GM23338 (cell line): ENCODE measurements around the gene UTP3. TPM values are rescaled to one million over a fixed set of nuclear protein-coding genes. Genes with fewer than 3 reads are reported as not detected.

ENCODE experiments used
- ATAC-seq: fragments of 200-7000 bp; cut with Tn5 transposase; 3 replicates; pipeline ENCODE4 v1.9.1; 2020
- DNase-seq: peaks from one replicate; pipeline ENCODE4 v3.0.0-alpha.2; 2015; ENCODE audit warnings: low spot score
- H2AFZ ChIP-seq: fragments of 200-600 bp; sonication (generic); 2 replicates; pipeline ENCODE4 v1.8.0; 2016; ENCODE audit warnings: antibody characterized with exemption, mild to moderate bottlenecking, moderate library complexity
- H3F3A ChIP-seq: fragments of 200-600 bp; sonication (generic); replicated peaks from 2 replicates; pipeline ENCODE4 v1.8.0; 2017; ENCODE audit warnings: antibody characterized with exemption, mixed run types, low read depth
- H3K27ac ChIP-seq: fragments of 200-600 bp; sonication (generic); 2 replicates; pipeline ENCODE4 v1.6.1; 2016; ENCODE audit warnings: low read depth
- H3K27me3 ChIP-seq: fragments of 200-600 bp; sonication (generic); 2 replicates; pipeline ENCODE4 v1.8.0; 2016; ENCODE audit warnings: mild to moderate bottlenecking, mixed run types, moderate library complexity; ENCODE audit not compliant: insufficient read depth
- H3K36me3 ChIP-seq: fragments of 200-600 bp; sonication (generic); 2 replicates; pipeline ENCODE4 v1.8.0; 2016; ENCODE audit warnings: mild to moderate bottlenecking; ENCODE audit not compliant: insufficient read depth
- H3K4me1 ChIP-seq: fragments of 200-600 bp; sonication (generic); 2 replicates; pipeline ENCODE4 v1.8.0; 2016; ENCODE audit warnings: mild to moderate bottlenecking, moderate library complexity; ENCODE audit not compliant: insufficient read depth
- H3K4me2 ChIP-seq: fragments of 200-600 bp; sonication (generic); 2 replicates; pipeline ENCODE4 v1.7.1; 2017; ENCODE audit warnings: mixed run types
- H3K4me3 ChIP-seq: fragments of 200-600 bp; sonication (generic); 2 replicates; pipeline ENCODE4 v1.6.1; 2016; ENCODE audit warnings: mixed run types
- H3K79me2 ChIP-seq: fragments of 200-600 bp; sonication (generic); replicated peaks from 2 replicates; pipeline ENCODE4 v1.8.0; 2017; ENCODE audit warnings: mild to moderate bottlenecking; ENCODE audit not compliant: insufficient read depth
- H3K9me2 ChIP-seq: fragments of 200-600 bp; sonication (generic); 2 replicates; pipeline ENCODE4 v1.8.0; 2017; ENCODE audit not compliant: insufficient read depth
- H4K20me1 ChIP-seq: fragments of 200-600 bp; sonication (generic); replicated peaks from 2 replicates; pipeline ENCODE4 v1.8.0; 2017; ENCODE audit warnings: mild to moderate bottlenecking; ENCODE audit not compliant: insufficient read depth
- H3K27ac Mint-ChIP-seq: 2 replicates; pipeline ENCODE4 v1.8.0; 2020; ENCODE audit warnings: inconsistent platforms, mild to moderate bottlenecking, moderate library complexity, mixed read lengths
- H3K27me3 Mint-ChIP-seq: 3 replicates; pipeline ENCODE4 v1.8.0; 2022; ENCODE audit warnings: low read depth, mild to moderate bottlenecking, moderate library complexity, mixed read lengths, inconsistent platforms; ENCODE audit not compliant: insufficient read depth, poor library complexity
- H3K36me3 Mint-ChIP-seq: 3 replicates; pipeline ENCODE4 v1.8.0; 2021; ENCODE audit warnings: low read depth, mild to moderate bottlenecking, inconsistent platforms, moderate library complexity, mixed read lengths
- H3K4me1 Mint-ChIP-seq: 3 replicates; pipeline ENCODE4 v1.8.0; 2020; ENCODE audit warnings: mild to moderate bottlenecking, inconsistent platforms, mixed read lengths
- H3K4me3 Mint-ChIP-seq: 3 replicates; pipeline ENCODE4 v1.8.0; 2021; ENCODE audit warnings: moderate library complexity, mild to moderate bottlenecking, inconsistent platforms, mixed read lengths
- H3K9me3 Mint-ChIP-seq: 3 replicates; pipeline ENCODE4 v1.8.0; 2020; ENCODE audit warnings: moderate library complexity, mild to moderate bottlenecking, inconsistent platforms, mixed read lengths
- CREB1 ChIP-seq: fragments of 250-450 bp; sonication (Bioruptor Pico); IDR thresholded peaks from 2 replicates; pipeline ENCODE4 v1.5.0; 2020; ENCODE audit warnings: low read depth, mild to moderate bottlenecking, moderate library complexity
- EZH2 ChIP-seq: fragments of 200-600 bp; sonication (generic); IDR thresholded peaks from one replicate; pipeline ENCODE4 v1.8.0; 2017; ENCODE audit warnings: antibody characterized with exemption, mild to moderate bottlenecking, low read depth; ENCODE audit not compliant: unreplicated experiment
- EZH2phosphoT487 ChIP-seq: fragments of 200-600 bp; sonication (generic); IDR thresholded peaks from one replicate; pipeline ENCODE4 v1.8.1; 2018; ENCODE audit warnings: antibody characterized with exemption; ENCODE audit not compliant: unreplicated experiment
- JUNB ChIP-seq: IDR thresholded peaks from one replicate; pipeline ENCODE4 v1.6.1; 2016; ENCODE audit warnings: antibody characterized with exemption; ENCODE audit not compliant: unreplicated experiment
- STAT1 ChIP-seq: IDR thresholded peaks from one replicate; pipeline ENCODE4 v1.6.1; 2016; ENCODE audit warnings: antibody characterized with exemption; ENCODE audit not compliant: unreplicated experiment
- ZNF114 ChIP-seq: fragments of 250-450 bp; sonication (Bioruptor Pico); IDR thresholded peaks from 2 replicates; pipeline ENCODE4 v1.5.0; 2020; ENCODE audit warnings: mild to moderate bottlenecking, moderate library complexity
- ZNF331 ChIP-seq: fragments of 250-450 bp; sonication (Bioruptor Pico); IDR thresholded peaks from 2 replicates; pipeline ENCODE4 v1.5.0; 2020; ENCODE audit warnings: low read depth, mild to moderate bottlenecking, moderate library complexity
- polyA plus RNA-seq: library from polyadenylated mRNA; unstranded; fragments of >200 nt; fragmentation: Nextera tagmentation; extraction: Ambion mirVana; gene quantifications from 2 replicates; pipeline ENCODE4 v1.2.1, GENCODE V29; 2016
- total RNA-seq: library from RNA; depleted of rRNA; stranded (reverse); fragments of >200 nt; shearing (Covaris generic); gene quantifications from 2 replicates; pipeline ENCODE4 v1.2.3, GENCODE V29; 2014
- TF ChIP-seq, protein P1 (sequence below), 2 experiments: fragments of 200-600 bp in 1 of 2; sonication (generic) in 1 of 2; conservative IDR thresholded peaks; 2 replicates each; pipeline versions ENCODE4 v1.5.1 to v1.6.1; 2016 to 2017; ENCODE audit warnings: antibody characterized with exemption in 2 of 2, low read depth in 2 of 2, mild to moderate bottlenecking in 2 of 2, moderate library complexity in 1 of 2
- TF ChIP-seq, protein P2 (sequence below): fragments of 250-450 bp; sonication (Bioruptor Pico); IDR thresholded peaks from 2 replicates; pipeline ENCODE4 v1.5.0; 2020; ENCODE audit warnings: mild to moderate bottlenecking, moderate library complexity
- TF ChIP-seq, protein P3 (sequence below): IDR thresholded peaks from one replicate; pipeline ENCODE4 v1.6.1; 2018; ENCODE audit warnings: antibody characterized with exemption; ENCODE audit not compliant: unreplicated experiment

UTP3 gene
- total and polyA plus RNA-seq, 2 experiments from 2014 or later: 36.9 to 44.3 TPM

DNA sequence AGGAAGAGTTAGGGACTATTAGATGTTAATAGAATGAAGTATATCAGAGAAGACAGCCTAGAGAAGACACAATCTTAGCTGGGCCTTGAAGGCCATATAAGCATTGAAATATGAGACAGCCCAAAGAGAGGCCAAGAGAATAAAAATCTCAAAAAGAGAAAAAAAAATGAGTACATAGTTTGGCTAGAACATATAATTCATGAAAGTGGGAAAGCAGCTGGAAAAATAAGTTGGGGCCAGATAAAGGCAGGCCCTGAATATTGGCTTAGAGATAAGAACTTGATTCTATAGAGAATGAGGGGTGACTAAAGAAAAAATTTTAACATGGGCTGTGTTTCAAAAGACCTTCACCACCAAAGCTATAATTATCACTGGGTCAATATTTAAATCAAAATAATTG is 7.4 kb upstream of the UTP3 start:
- Mint-ChIP-seq H3K4me1 (no peaks in the 10 kb centered on the region), H3K4me3 (no peak overlapping the region), H3K9me3 (no peaks in the 10 kb centered on the region), H3K27me3 (no peaks in the 10 kb centered on the region), H3K27ac (no peak overlapping the region), H3K36me3 (no peaks in the 10 kb centered on the region)
- no peak overlapping the region for H3K27ac ChIP-seq
- no peak overlapping the region for H2AFZ ChIP-seq
- DNase-seq (no peak), ATAC-seq (no peak)
- H3K79me2 ChIP-seq: no peaks in the 10 kb centered on the region
- no peaks in the 10 kb centered on the region for H4K20me1 ChIP-seq
- no peaks in the 10 kb centered on the region for H3K27me3 ChIP-seq
- TF ChIP-seq, protein P1, sequence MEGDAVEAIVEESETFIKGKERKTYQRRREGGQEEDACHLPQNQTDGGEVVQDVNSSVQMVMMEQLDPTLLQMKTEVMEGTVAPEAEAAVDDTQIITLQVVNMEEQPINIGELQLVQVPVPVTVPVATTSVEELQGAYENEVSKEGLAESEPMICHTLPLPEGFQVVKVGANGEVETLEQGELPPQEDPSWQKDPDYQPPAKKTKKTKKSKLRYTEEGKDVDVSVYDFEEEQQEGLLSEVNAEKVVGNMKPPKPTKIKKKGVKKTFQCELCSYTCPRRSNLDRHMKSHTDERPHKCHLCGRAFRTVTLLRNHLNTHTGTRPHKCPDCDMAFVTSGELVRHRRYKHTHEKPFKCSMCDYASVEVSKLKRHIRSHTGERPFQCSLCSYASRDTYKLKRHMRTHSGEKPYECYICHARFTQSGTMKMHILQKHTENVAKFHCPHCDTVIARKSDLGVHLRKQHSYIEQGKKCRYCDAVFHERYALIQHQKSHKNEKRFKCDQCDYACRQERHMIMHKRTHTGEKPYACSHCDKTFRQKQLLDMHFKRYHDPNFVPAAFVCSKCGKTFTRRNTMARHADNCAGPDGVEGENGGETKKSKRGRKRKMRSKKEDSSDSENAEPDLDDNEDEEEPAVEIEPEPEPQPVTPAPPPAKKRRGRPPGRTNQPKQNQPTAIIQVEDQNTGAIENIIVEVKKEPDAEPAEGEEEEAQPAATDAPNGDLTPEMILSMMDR (conservative IDR thresholded peaks at IDR 0.05; ENCODE audit: low read depth in 2 of 2): no peak
- TF ChIP-seq, protein P2, sequence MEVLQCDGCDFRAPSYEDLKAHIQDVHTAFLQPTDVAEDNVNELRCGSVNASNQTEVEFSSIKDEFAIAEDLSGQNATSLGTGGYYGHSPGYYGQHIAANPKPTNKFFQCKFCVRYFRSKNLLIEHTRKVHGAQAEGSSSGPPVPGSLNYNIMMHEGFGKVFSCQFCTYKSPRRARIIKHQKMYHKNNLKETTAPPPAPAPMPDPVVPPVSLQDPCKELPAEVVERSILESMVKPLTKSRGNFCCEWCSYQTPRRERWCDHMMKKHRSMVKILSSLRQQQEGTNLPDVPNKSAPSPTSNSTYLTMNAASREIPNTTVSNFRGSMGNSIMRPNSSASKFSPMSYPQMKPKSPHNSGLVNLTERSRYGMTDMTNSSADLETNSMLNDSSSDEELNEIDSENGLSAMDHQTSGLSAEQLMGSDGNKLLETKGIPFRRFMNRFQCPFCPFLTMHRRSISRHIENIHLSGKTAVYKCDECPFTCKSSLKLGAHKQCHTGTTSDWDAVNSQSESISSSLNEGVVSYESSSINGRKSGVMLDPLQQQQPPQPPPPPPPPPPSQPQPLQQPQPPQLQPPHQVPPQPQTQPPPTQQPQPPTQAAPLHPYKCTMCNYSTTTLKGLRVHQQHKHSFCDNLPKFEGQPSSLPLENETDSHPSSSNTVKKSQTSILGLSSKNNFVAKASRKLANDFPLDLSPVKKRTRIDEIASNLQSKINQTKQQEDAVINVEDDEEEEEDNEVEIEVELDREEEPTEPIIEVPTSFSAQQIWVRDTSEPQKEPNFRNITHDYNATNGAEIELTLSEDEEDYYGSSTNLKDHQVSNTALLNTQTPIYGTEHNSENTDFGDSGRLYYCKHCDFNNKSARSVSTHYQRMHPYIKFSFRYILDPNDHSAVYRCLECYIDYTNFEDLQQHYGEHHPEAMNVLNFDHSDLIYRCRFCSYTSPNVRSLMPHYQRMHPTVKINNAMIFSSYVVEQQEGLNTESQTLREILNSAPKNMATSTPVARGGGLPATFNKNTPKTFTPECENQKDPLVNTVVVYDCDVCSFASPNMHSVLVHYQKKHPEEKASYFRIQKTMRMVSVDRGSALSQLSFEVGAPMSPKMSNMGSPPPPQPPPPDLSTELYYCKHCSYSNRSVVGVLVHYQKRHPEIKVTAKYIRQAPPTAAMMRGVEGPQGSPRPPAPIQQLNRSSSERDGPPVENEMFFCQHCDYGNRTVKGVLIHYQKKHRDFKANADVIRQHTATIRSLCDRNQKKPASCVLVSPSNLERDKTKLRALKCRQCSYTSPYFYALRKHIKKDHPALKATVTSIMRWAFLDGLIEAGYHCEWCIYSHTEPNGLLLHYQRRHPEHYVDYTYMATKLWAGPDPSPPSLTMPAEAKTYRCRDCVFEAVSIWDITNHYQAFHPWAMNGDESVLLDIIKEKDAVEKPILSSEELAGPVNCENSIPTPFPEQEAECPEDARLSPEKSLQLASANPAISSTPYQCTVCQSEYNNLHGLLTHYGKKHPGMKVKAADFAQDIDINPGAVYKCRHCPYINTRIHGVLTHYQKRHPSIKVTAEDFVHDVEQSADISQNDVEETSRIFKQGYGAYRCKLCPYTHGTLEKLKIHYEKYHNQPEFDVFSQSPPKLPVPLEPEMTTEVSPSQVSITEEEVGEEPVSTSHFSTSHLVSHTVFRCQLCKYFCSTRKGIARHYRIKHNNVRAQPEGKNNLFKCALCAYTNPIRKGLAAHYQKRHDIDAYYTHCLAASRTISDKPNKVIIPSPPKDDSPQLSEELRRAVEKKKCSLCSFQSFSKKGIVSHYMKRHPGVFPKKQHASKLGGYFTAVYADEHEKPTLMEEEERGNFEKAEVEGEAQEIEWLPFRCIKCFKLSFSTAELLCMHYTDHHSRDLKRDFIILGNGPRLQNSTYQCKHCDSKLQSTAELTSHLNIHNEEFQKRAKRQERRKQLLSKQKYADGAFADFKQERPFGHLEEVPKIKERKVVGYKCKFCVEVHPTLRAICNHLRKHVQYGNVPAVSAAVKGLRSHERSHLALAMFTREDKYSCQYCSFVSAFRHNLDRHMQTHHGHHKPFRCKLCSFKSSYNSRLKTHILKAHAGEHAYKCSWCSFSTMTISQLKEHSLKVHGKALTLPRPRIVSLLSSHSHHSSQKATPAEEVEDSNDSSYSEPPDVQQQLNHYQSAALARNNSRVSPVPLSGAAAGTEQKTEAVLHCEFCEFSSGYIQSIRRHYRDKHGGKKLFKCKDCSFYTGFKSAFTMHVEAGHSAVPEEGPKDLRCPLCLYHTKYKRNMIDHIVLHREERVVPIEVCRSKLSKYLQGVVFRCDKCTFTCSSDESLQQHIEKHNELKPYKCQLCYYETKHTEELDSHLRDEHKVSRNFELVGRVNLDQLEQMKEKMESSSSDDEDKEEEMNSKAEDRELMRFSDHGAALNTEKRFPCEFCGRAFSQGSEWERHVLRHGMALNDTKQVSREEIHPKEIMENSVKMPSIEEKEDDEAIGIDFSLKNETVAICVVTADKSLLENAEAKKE (CRISPR knock-in tag): no peak
- TF ChIP-seq EZH2phosphoT487 (no peak), ZNF114 (no peak), CREB1 (no peak), EZH2 (no peak), JUNB (no peak), STAT1 (no peak), ZNF331 (CRISPR knock-in tag) (no peak)
- TF ChIP-seq, protein P3, sequence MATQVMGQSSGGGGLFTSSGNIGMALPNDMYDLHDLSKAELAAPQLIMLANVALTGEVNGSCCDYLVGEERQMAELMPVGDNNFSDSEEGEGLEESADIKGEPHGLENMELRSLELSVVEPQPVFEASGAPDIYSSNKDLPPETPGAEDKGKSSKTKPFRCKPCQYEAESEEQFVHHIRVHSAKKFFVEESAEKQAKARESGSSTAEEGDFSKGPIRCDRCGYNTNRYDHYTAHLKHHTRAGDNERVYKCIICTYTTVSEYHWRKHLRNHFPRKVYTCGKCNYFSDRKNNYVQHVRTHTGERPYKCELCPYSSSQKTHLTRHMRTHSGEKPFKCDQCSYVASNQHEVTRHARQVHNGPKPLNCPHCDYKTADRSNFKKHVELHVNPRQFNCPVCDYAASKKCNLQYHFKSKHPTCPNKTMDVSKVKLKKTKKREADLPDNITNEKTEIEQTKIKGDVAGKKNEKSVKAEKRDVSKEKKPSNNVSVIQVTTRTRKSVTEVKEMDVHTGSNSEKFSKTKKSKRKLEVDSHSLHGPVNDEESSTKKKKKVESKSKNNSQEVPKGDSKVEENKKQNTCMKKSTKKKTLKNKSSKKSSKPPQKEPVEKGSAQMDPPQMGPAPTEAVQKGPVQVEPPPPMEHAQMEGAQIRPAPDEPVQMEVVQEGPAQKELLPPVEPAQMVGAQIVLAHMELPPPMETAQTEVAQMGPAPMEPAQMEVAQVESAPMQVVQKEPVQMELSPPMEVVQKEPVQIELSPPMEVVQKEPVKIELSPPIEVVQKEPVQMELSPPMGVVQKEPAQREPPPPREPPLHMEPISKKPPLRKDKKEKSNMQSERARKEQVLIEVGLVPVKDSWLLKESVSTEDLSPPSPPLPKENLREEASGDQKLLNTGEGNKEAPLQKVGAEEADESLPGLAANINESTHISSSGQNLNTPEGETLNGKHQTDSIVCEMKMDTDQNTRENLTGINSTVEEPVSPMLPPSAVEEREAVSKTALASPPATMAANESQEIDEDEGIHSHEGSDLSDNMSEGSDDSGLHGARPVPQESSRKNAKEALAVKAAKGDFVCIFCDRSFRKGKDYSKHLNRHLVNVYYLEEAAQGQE: no peak
- no peaks in the 10 kb centered on the region for H3K4me1 ChIP-seq
- no peaks in the 10 kb centered on the region for H3K9me2 ChIP-seq
- H3K4me3 ChIP-seq: no peak overlapping the region
- no peaks in the 10 kb centered on the region for H3F3A ChIP-seq
- H3K4me2 ChIP-seq: no peak overlapping the region
- H3K36me3 ChIP-seq: no peaks in the 10 kb centered on the region
